NCI-H1092 treated with DMSO at 0.1 percent for 48 hours (cell line): ENCODE measurements around the gene LAG3.

Source experiments
- DNase-seq: peaks from one replicate; lab custom pipeline; 2025; lab: John Stamatoyannopoulos, UW

LAG3 gene

GRCh38 chr12:6824085-6824775 lies 51.9 kb downstream of the LAG3 start:
- DNase-seq: no peak

- DNase-seq: no peak
Observed at GRCh38 chr12:6824901-6825381, 52.6 kb downstream of the LAG3 start.

- peak; percentile 86 for DNase-seq
Observed at GRCh38 chr12:6825398-6826124, 53.2 kb downstream of the LAG3 start.

- DNase-seq: no peak
Observed at GRCh38 chr12:6826125-6826733, 53.9 kb downstream of the LAG3 start.

GRCh38 chr12:6826734-6827436 lies 54.6 kb downstream of the LAG3 start:
- DNase-seq: no peak

GRCh38 chr12:6827437-6827911 lies 55.2 kb downstream of the LAG3 start:
- DNase-seq: peak; percentile 73
